ENCODE results near the gene JARID2. TPM values are rescaled to one million over a fixed set of nuclear protein-coding genes. Genes with fewer than 3 reads are reported as not detected.

The JARID2 gene
- total RNA-seq, 1 donor from 2014 or later = 66.1 TPM

DNA sequence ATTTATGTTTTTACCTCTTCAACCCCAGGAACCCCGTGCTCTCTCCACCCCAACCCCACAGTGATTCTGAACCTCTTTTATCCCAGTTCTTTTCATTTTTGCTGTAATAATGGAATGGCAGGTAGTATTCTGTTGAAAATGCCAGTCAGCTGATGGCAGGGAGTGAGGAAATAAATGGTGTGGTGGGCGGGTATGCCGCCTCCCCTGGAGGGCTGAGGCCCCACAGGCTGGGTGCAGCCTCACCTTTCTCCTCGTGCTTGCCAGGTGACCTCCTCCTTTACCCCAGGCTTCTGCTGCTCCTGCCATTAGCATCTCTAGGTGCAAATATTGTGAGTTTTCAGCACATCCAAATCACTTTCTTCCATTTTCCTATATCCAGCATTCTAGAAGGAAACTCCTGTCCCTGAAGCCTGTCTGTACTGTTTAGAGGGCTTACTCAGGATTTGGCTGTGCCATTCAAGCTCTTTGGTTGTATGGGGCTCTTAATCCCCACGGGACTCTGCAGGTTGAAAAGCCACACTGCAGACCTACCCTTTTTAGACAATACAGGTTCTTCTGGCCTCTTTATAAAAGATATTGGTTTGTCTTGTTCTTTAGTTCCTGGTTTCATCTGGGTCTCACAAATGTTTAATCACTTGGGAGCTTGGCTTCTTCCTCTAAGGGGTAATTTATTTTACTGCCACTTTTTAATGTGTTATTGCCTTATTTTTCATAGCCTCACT, 201.8 kb downstream of the JARID2 start:
- Mint-ChIP-seq H3K9me3 (ENCODE audit: unreplicated experiment) (no peaks in the 10 kb centered on the region), H3K27me3 (ENCODE audit: unreplicated experiment) (peaks cover 2% of the 10 kb centered on the region), H3K4me1 (ENCODE audit: unreplicated experiment) (peaks cover 51% of the 10 kb centered on the region), H3K36me3 (ENCODE audit: low read depth, unreplicated experiment) (no peaks in the 10 kb centered on the region), H3K27ac (ENCODE audit: unreplicated experiment) (peak overlapping the region; percentile 1), H3K4me3 (ENCODE audit: unreplicated experiment) (no peak overlapping the region)
- DNase-seq (ENCODE audit: low spot score) = no peak
- TF ChIP-seq, protein P1, sequence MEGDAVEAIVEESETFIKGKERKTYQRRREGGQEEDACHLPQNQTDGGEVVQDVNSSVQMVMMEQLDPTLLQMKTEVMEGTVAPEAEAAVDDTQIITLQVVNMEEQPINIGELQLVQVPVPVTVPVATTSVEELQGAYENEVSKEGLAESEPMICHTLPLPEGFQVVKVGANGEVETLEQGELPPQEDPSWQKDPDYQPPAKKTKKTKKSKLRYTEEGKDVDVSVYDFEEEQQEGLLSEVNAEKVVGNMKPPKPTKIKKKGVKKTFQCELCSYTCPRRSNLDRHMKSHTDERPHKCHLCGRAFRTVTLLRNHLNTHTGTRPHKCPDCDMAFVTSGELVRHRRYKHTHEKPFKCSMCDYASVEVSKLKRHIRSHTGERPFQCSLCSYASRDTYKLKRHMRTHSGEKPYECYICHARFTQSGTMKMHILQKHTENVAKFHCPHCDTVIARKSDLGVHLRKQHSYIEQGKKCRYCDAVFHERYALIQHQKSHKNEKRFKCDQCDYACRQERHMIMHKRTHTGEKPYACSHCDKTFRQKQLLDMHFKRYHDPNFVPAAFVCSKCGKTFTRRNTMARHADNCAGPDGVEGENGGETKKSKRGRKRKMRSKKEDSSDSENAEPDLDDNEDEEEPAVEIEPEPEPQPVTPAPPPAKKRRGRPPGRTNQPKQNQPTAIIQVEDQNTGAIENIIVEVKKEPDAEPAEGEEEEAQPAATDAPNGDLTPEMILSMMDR (IDR thresholded peaks at IDR 0.05; ENCODE audit: unreplicated experiment) = no peak

DNA sequence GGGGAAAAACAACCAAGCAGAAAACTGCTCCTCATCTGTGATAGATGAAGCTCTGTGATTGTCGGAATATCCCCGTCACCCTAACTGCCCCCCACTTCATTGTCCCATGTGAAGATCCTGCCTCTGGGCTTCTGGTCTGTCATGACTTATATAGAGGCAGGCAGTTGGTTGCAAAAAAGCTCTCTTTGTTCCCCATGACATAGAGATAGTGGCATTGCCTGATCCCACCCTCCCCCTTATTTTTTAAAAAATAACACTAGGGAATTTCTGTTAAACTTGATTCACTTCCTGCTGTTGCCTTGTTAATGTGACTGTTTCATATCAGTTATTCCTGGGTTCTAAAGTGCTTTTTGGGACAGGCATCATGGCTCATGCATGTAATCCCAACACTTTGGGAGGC, 203.1 kb downstream of the JARID2 start:
- H3K36me3 Mint-ChIP-seq (ENCODE audit: low read depth, unreplicated experiment) = peaks cover 4% of the 10 kb centered on the region
- H3K27ac Mint-ChIP-seq (ENCODE audit: unreplicated experiment) = no peak overlapping the region
- no peaks in the 10 kb centered on the region for H3K9me3 Mint-ChIP-seq (ENCODE audit: unreplicated experiment)
- H3K4me3 Mint-ChIP-seq (ENCODE audit: unreplicated experiment) = no peak overlapping the region
- TF ChIP-seq, protein P1 (IDR thresholded peaks at IDR 0.05; ENCODE audit: unreplicated experiment) = no peak
- peaks cover 2% of the 10 kb centered on the region for H3K27me3 Mint-ChIP-seq (ENCODE audit: unreplicated experiment)
- DNase-seq (ENCODE audit: low spot score) = no peak
- peaks cover 49% of the 10 kb centered on the region for H3K4me1 Mint-ChIP-seq (ENCODE audit: unreplicated experiment)

DNA sequence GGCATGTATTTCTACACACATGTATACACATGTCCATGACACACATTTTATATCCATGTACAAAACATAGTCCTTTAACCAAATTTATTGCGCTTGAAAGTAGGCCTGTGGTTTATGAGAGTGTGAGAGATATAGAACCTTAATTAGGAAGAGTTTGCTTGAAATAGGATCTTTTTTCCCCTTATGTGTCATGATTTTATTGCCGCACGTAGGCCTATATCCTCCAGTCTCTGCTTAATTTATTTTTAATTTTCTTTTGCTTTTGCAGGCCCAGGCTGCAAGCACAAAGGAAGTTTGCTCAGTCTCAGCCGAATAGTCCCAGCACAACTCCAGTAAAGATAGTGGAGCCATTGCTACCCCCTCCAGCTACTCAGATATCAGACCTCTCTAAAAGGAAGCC, 205.9 kb downstream of the JARID2 start:
- peaks cover 33% of the 10 kb centered on the region for H3K4me1 Mint-ChIP-seq (ENCODE audit: unreplicated experiment)
- peaks cover 2% of the 10 kb centered on the region for H3K27me3 Mint-ChIP-seq (ENCODE audit: unreplicated experiment)
- TF ChIP-seq, protein P1 (IDR thresholded peaks at IDR 0.05; ENCODE audit: unreplicated experiment) = no peak
- H3K36me3 Mint-ChIP-seq (ENCODE audit: low read depth, unreplicated experiment) = peaks cover 12% of the 10 kb centered on the region
- H3K4me3 Mint-ChIP-seq (ENCODE audit: unreplicated experiment) = no peak overlapping the region
- no peaks in the 10 kb centered on the region for H3K9me3 Mint-ChIP-seq (ENCODE audit: unreplicated experiment)
- DNase-seq (ENCODE audit: low spot score) = no peak
- H3K27ac Mint-ChIP-seq (ENCODE audit: unreplicated experiment) = peak overlapping the region; percentile 62

DNA sequence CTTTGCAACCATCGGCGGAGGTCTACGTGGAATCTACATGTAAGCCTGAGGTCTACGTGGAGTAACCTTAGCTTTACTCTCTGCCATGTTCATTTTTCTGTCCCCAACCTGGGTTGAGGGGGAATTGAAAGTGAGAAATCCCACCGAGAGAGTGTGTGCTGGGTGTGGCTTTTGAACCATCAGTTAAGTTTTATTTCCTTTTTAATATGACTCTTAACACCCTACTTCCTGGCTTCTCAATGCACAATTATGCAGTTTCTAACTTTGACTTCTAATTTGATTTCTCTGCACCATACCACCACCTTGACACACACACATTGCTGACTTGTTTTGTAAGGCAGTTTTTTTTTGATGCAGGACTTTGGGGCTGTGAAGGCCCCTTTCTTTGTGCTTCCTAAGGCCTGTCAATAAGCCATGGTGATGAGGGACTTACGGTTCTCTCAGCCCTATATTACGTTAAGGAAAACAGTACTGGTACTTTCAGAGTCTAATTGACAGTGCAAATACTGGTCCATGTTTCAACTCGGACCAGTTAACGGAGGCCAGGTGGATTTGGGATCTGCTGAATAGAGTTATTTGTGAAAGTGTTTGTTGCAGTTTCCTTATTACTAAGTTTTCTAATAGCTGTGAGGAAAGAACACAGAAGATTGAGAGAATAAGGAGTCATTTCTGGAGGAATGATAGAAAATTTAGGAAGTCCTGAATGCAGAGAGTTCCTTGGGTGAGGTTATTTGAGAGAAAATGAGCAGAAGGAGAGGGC, 206.5 kb downstream of the JARID2 start:
- DNase-seq (ENCODE audit: low spot score) = no peak
- H3K36me3 Mint-ChIP-seq (ENCODE audit: low read depth, unreplicated experiment) = peaks cover 12% of the 10 kb centered on the region
- H3K4me1 Mint-ChIP-seq (ENCODE audit: unreplicated experiment) = peaks cover 31% of the 10 kb centered on the region
- TF ChIP-seq, protein P1 (IDR thresholded peaks at IDR 0.05; ENCODE audit: unreplicated experiment) = no peak
- no peak overlapping the region for H3K27ac Mint-ChIP-seq (ENCODE audit: unreplicated experiment)
- H3K9me3 Mint-ChIP-seq (ENCODE audit: unreplicated experiment) = no peaks in the 10 kb centered on the region
- peaks cover 2% of the 10 kb centered on the region for H3K27me3 Mint-ChIP-seq (ENCODE audit: unreplicated experiment)
- H3K4me3 Mint-ChIP-seq (ENCODE audit: unreplicated experiment) = no peak overlapping the region

DNA sequence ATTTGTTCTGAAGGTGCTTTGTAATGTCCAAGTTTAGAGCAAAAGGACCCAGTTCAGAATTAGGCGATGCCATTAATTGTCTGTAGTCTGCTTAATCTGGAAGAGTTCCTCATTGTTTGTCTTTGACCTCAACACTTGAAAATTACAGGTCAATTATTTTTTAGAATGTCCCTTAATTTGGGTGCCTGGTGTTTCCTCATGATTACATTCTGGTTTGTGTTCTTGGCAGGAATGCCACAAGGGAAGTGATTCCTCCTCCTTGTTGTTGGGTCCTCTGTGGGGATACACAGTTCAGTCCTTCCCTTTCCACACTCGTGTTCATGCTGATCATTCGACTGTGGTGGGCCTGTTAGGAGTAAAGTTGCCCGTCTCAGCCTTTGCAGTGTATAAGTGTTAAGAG, 207.3 kb downstream of the JARID2 start:
- H3K36me3 Mint-ChIP-seq (ENCODE audit: low read depth, unreplicated experiment) = peaks cover 12% of the 10 kb centered on the region
- H3K27me3 Mint-ChIP-seq (ENCODE audit: unreplicated experiment) = no peaks in the 10 kb centered on the region
- no peak overlapping the region for H3K4me3 Mint-ChIP-seq (ENCODE audit: unreplicated experiment)
- TF ChIP-seq, protein P1 (IDR thresholded peaks at IDR 0.05; ENCODE audit: unreplicated experiment) = no peak
- DNase-seq (ENCODE audit: low spot score) = no peak
- peaks cover 26% of the 10 kb centered on the region for H3K4me1 Mint-ChIP-seq (ENCODE audit: unreplicated experiment)
- H3K27ac Mint-ChIP-seq (ENCODE audit: unreplicated experiment) = no peak overlapping the region
- H3K9me3 Mint-ChIP-seq (ENCODE audit: unreplicated experiment) = no peaks in the 10 kb centered on the region
